Mesenchymal stem cell (in vitro differentiated cells and primary cell): ENCODE data around the gene MSGN1.
A peak's percentile ranks its signal among the peaks of the same experiment; 100 is the strongest.

Experiments used
- DNase-seq: peaks from one replicate; pipeline ENCODE4 v3.0.0-alpha.2; 2013
- H2AFZ ChIP-seq: one replicate; pipeline ENCODE4 v1.6.1; 2013; ENCODE audit warnings: low read depth, mild to moderate bottlenecking, control low read depth, inconsistent platforms, low read length, moderate library complexity
- H2AK5ac ChIP-seq: 2 replicates; pipeline ENCODE4 v1.6.1; 2013; ENCODE audit warnings: low read length, moderate library complexity, mild to moderate bottlenecking, inconsistent platforms; ENCODE audit not compliant: severe bottlenecking
- H2BK120ac ChIP-seq: one replicate; pipeline ENCODE4 v1.6.1; 2013; ENCODE audit warnings: low read depth, mild to moderate bottlenecking, inconsistent platforms, low read length, moderate library complexity
- H2BK12ac ChIP-seq, 2 experiments: one replicate each; pipeline ENCODE4 v1.6.1; 2013; ENCODE audit warnings: inconsistent platforms in 2 of 2, low read length in 2 of 2, mild to moderate bottlenecking in 2 of 2, moderate library complexity in 2 of 2, control low read depth in 1 of 2
- H2BK15ac ChIP-seq: one replicate; pipeline ENCODE4 v1.6.1; 2013; ENCODE audit warnings: mild to moderate bottlenecking, low read depth, inconsistent platforms; ENCODE audit not compliant: poor library complexity, severe bottlenecking
- H2BK5ac ChIP-seq: 2 replicates; pipeline ENCODE4 v1.6.1; 2013; ENCODE audit warnings: low read depth, mild to moderate bottlenecking, low read length, control low read depth, inconsistent platforms; ENCODE audit not compliant: poor library complexity, severe bottlenecking
- H3K14ac ChIP-seq, 2 experiments: one replicate each; pipeline ENCODE4 v1.6.1; 2013; ENCODE audit warnings: inconsistent platforms in 2 of 2, low read length in 2 of 2, control low read depth in 1 of 2, mild to moderate bottlenecking in 1 of 2, moderate library complexity in 1 of 2
- H3K18ac ChIP-seq, 2 experiments: one replicate each; pipeline ENCODE4 v1.6.1; 2013; ENCODE audit warnings: inconsistent platforms in 2 of 2, low read length in 2 of 2, control low read depth in 1 of 2, low read depth in 1 of 2, mild to moderate bottlenecking in 1 of 2
- H3K23ac ChIP-seq, 2 experiments: one replicate each; pipeline ENCODE4 v1.6.1; 2013; ENCODE audit warnings: inconsistent platforms in 2 of 2, low read length in 2 of 2, mild to moderate bottlenecking in 2 of 2, moderate library complexity in 2 of 2, control low read depth in 1 of 2
- H3K27ac ChIP-seq: 2 replicates; pipeline ENCODE4 v1.5.1; 2013; ENCODE audit warnings: mild to moderate bottlenecking, moderate library complexity, low read length, control low read depth, inconsistent platforms; ENCODE audit not compliant: poor library complexity, severe bottlenecking
- H3K27me3 ChIP-seq, 2 experiments: 2 replicates each; pipeline versions ENCODE4 v1.6.1 to v1.7.0; 2013; ENCODE audit warnings: low read length in 2 of 2, mild to moderate bottlenecking in 2 of 2, moderate library complexity in 2 of 2, control low read depth in 1 of 2, inconsistent platforms in 1 of 2; ENCODE audit not compliant: control insufficient read depth in 1 of 2, insufficient read depth in 1 of 2
- H3K36me3 ChIP-seq, 2 experiments: 2 replicates each; pipeline versions ENCODE4 v1.6.1 to v1.7.0; 2013; ENCODE audit warnings: low read length in 2 of 2, control low read depth in 1 of 2, inconsistent platforms in 1 of 2, low read depth in 1 of 2, mild to moderate bottlenecking in 1 of 2; ENCODE audit not compliant: insufficient read depth in 2 of 2, control insufficient read depth in 1 of 2
- H3K4ac ChIP-seq, 2 experiments: one replicate each; pipeline ENCODE4 v1.6.1; 2013; ENCODE audit warnings: inconsistent platforms in 2 of 2, low read length in 2 of 2, mild to moderate bottlenecking in 2 of 2, moderate library complexity in 2 of 2, control low read depth in 1 of 2, low read depth in 1 of 2
- H3K4me1 ChIP-seq: 2 replicates; pipeline ENCODE4 v1.6.1; 2013; ENCODE audit warnings: low read depth, low read length, control low read depth; ENCODE audit not compliant: control insufficient read depth, insufficient read depth
- H3K4me2 ChIP-seq: 2 replicates; pipeline ENCODE4 v1.6.1; 2013; ENCODE audit warnings: low read length, mild to moderate bottlenecking, inconsistent platforms; ENCODE audit not compliant: poor library complexity, severe bottlenecking
- H3K4me3 ChIP-seq, 2 experiments: 2 replicates each; pipeline versions ENCODE4 v1.5.1 to v1.7.0; 2013; ENCODE audit warnings: low read length in 2 of 2, mild to moderate bottlenecking in 2 of 2, control low read depth in 1 of 2, low read depth in 1 of 2; ENCODE audit not compliant: insufficient read depth in 1 of 2
- H3K79me1 ChIP-seq: replicated peaks from 2 replicates; pipeline ENCODE4 v1.6.1; 2013; ENCODE audit warnings: mild to moderate bottlenecking, control low read depth, low read length, inconsistent platforms; ENCODE audit not compliant: poor library complexity, severe bottlenecking
- H3K9ac ChIP-seq: 2 replicates; pipeline ENCODE4 v1.7.0; 2013; ENCODE audit warnings: mild to moderate bottlenecking, low read length, moderate library complexity
- H3K9me3 ChIP-seq: 2 replicates; pipeline ENCODE4 v1.7.0; 2013; ENCODE audit warnings: mild to moderate bottlenecking, low read length; ENCODE audit not compliant: control insufficient read depth
- H4K8ac ChIP-seq: one replicate; pipeline ENCODE4 v1.6.1; 2013; ENCODE audit warnings: inconsistent platforms, mild to moderate bottlenecking, low read length, moderate library complexity
- H4K91ac ChIP-seq: one replicate; pipeline ENCODE4 v1.6.1; 2013; ENCODE audit warnings: mild to moderate bottlenecking, low read length, inconsistent platforms
- WGBS: methylation state at CpG from one replicate; pipeline ENCODE4 v1.1.7; 2013; ENCODE audit warnings: mixed read lengths; 5-methylcytosine and 5-hydroxymethylcytosine counted together

Gene MSGN1

DNA sequence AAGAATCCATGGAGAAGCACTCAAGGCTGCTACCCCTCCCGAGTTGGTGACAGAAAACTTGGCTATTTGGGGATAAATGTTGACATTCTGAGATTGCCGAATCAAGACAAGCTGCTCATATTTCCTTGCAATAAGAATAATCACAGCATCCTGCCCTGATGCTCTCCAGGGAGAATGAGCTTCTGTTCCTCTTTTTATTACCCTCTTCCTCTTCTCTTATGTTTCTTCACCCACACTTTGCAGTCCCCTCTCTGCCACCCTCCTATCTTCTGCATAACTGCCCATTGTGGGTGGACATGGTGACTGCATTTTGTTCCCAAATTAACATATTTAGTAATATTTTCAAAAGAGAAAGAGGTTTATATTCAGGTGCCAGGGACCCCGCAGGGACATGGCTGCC is 11.9 kb upstream of the MSGN1 start:
- Histone ChIP-seq H3K79me1 (no peaks in the 10 kb centered on the region), H2BK120ac (no peak overlapping the region), H2BK12ac (no peak overlapping the region), H3K4ac (no peak overlapping the region), H4K91ac (no peak overlapping the region), H2BK5ac (no peak overlapping the region), H3K9ac (no peak overlapping the region), H3K27me3 (peaks cover 0 to 4% of the 10 kb centered on the region in 2 experiments), H3K9me3 (no peaks in the 10 kb centered on the region), H3K4me1 (no peaks in the 10 kb centered on the region), H3K36me3 (no peaks in the 10 kb centered on the region), H3K18ac (no peak overlapping the region), H2BK15ac (no peak overlapping the region), H4K8ac (no peak overlapping the region), H3K23ac (no peak overlapping the region), H2AK5ac (no peak overlapping the region), H3K27ac (no peak overlapping the region), H3K4me3 (no peak overlapping the region), H2AFZ (no peak overlapping the region), H3K14ac (no peak overlapping the region), H3K4me2 (no peak overlapping the region)
- DNase-seq: no peak
- WGBS: 86% methylated on average over 3 of the region's 3 CpGs

DNA sequence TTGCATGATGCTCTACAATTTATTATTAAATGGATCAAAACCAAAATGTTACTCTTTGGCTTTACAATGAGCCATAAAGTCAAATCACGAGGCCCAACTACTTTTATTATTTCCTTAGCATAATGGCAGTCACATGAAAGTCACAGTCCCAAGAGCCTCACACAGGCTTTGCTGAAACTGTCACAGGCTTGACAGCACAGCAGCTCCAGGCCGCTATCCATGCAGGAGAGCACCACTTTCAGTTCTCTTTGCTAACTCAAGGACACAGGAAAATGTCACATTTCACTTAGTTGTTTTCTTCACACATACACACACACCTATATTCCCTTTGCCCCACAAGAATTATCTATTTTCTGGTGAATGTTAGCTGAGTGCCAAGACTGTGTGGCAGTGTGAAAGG is 11.1 kb upstream of the MSGN1 start:
- H3K79me1 ChIP-seq: no peaks in the 10 kb centered on the region
- no peak overlapping the region for H2BK120ac ChIP-seq
- no peak overlapping the region for H2BK15ac ChIP-seq
- no peak overlapping the region for H3K4me2 ChIP-seq
- H3K4ac ChIP-seq: no peak overlapping the region
- H3K36me3 ChIP-seq: no peaks in the 10 kb centered on the region
- H3K4me3 ChIP-seq: no peak overlapping the region
- H3K23ac ChIP-seq: no peak overlapping the region
- no peak overlapping the region for H3K18ac ChIP-seq
- H3K27ac ChIP-seq: no peak overlapping the region
- no peak overlapping the region for H2BK5ac ChIP-seq
- no peak overlapping the region for H3K14ac ChIP-seq
- no peak overlapping the region for H2BK12ac ChIP-seq
- no peak overlapping the region for H3K9ac ChIP-seq
- 70% methylated on average over 2 of the region's 2 CpGs for WGBS
- no peak overlapping the region for H4K8ac ChIP-seq
- H3K27me3 ChIP-seq: peaks cover 0 to 4% of the 10 kb centered on the region in 2 experiments
- no peak overlapping the region for H2AK5ac ChIP-seq
- no peak for DNase-seq
- no peak overlapping the region for H2AFZ ChIP-seq
- H3K9me3 ChIP-seq: no peaks in the 10 kb centered on the region
- no peaks in the 10 kb centered on the region for H3K4me1 ChIP-seq
- H4K91ac ChIP-seq: no peak overlapping the region

DNA sequence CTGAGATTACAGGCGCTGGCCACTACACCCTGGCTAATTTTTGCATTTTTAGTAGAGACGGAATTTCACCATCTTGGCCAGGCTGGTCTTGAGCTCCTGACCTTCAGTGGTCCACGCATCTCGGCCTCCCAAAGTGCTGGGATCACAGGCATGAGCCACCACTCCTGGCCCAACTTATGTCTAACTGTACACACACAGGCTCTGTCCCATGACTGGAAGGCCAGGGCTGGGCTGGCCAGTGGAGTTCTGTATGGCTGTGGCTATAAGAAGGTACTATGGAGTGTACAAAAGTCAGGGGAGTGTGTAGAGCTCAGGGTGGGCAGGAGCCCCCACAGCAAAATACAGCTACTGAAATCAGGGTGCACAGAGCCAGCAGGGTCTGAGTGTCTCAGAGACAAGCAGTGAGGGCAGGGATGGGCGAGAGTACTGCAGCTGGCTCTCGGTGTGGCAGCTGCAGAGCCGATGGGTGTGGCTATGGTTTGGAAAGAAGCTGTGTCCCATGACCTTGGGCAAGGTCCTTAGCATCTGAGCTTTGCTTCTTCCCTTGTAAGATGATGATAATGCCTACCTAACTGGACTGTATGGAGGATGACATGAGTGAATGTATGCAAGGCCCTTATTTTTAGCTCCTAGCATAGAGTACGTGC is 10.4 kb upstream of the MSGN1 start:
- H2AK5ac ChIP-seq: no peak overlapping the region
- DNase-seq: no peak
- no peak overlapping the region for H3K14ac ChIP-seq
- no peak overlapping the region for H3K9ac ChIP-seq
- no peak overlapping the region for H2BK5ac ChIP-seq
- H4K91ac ChIP-seq: no peak overlapping the region
- no peak overlapping the region for H4K8ac ChIP-seq
- no peaks in the 10 kb centered on the region for H3K9me3 ChIP-seq
- no peak overlapping the region for H2BK12ac ChIP-seq
- no peaks in the 10 kb centered on the region for H3K4me1 ChIP-seq
- no peak overlapping the region for H3K4me2 ChIP-seq
- H3K27me3 ChIP-seq: peaks cover 0 to 4% of the 10 kb centered on the region in 2 experiments
- H3K36me3 ChIP-seq: no peaks in the 10 kb centered on the region
- 78% methylated on average over 7 of the region's 8 CpGs for WGBS
- H2BK15ac ChIP-seq: no peak overlapping the region
- no peak overlapping the region for H3K27ac ChIP-seq
- H2AFZ ChIP-seq: no peak overlapping the region
- no peak overlapping the region for H3K4ac ChIP-seq
- no peak overlapping the region for H3K23ac ChIP-seq
- no peak overlapping the region for H3K4me3 ChIP-seq
- no peak overlapping the region for H2BK120ac ChIP-seq
- H3K18ac ChIP-seq: no peak overlapping the region
- no peaks in the 10 kb centered on the region for H3K79me1 ChIP-seq

DNA sequence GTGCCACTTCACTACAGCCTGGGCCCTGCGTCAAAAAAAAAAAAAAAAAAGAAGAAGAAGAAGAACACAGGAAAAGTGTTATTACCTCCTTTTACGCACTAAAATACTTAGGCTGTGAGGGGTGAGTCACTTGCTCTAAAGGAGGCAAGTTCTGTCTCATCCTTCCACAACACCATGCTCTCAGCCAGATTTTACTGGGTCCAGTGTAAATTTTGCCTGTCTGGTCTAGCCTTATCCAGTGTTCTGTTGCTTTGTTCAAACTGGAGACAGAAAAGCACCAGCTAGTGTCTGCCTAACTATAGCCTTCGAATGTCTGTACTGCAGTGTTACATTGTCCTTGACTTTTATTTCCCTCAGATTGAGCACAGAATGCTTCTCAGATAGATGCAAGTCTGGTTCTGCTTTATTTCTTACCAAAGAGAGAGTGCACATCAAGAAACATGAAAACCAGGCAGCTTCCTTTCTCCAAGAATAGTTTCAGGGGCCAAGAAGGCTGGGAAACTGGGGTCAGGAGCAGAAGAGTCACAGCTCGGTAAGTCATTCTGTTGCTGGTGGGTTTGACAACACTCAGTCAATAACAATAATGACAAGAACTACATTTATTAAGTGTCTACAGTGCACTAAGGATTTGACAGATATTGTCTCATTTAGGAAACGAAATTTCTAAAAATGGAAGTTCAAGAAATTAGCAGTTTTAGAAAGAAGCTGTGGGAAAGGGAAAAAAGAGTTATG is 3.1 kb upstream of the MSGN1 start:
- Histone ChIP-seq H2AK5ac (no peak overlapping the region), H4K8ac (no peak overlapping the region), H3K18ac (peak overlapping the region in 1 of 2 experiments; percentile 48), H3K9ac (peak overlapping the region; percentile 86), H2AFZ (no peak overlapping the region), H3K27me3 (peaks cover 0 to 3% of the 10 kb centered on the region in 2 experiments), H2BK120ac (no peak overlapping the region), H3K27ac (no peak overlapping the region), H2BK5ac (no peak overlapping the region), H4K91ac (no peak overlapping the region), H3K4me2 (no peak overlapping the region), H3K79me1 (no peaks in the 10 kb centered on the region), H2BK12ac (no peak overlapping the region), H3K23ac (no peak overlapping the region), H3K4me3 (peak overlapping the region in 1 of 2 experiments; percentile 61), H3K14ac (no peak overlapping the region), H3K4me1 (peaks cover 4% of the 10 kb centered on the region), H3K9me3 (no peaks in the 10 kb centered on the region), H3K36me3 (no peaks in the 10 kb centered on the region), H2BK15ac (no peak overlapping the region), H3K4ac (no peak overlapping the region)
- peak; percentile 78 for DNase-seq
- 25% methylated on average over 3 of the region's 5 CpGs for WGBS
